Activated naive CD8-positive, alpha-beta T cell treated with anti-CD3 and anti-CD28 coated beads, Interleukin-2, amount 50 U/mL, for 16 hours (primary cell): ENCODE results near the gene TMEM170B.

Source experiments
- DNase-seq: peaks from one replicate; pipeline ENCODE4 v3.0.0-alpha.2; 2020; ENCODE audit warnings: low read depth, low spot score

The TMEM170B gene

DNA sequence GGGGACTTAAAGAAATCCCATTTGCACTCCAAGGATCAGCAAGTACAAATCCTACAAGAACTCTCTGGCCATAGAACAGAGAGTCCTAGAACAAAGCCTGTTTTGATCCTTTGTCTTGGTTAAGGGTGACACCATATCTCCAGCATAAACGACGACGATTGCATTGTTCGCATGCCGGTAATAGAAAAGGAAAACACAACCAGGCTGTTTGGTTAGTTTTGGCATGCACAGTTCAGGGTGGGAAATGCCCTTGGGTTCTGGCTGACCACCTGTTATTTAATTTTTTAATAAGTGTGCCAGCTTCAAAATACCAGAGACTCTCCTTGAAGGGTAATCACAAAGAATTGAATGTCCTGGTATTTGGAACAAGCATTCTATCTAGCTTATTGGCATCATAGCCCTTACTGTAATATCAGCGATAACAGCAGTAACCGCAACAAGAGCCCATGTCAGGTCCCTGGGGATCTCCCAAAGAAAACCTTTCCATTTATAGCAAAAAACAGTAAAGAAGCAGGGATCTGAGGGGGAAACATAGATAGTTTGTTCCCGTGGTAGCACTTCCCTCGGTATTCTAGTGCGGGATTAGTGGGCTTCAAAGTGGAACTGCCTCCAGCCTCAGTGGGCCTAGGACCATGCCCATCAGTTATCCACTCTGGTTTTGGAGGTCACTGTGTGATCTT is 77.1 kb downstream of the TMEM170B start:
- no peak for DNase-seq

DNA sequence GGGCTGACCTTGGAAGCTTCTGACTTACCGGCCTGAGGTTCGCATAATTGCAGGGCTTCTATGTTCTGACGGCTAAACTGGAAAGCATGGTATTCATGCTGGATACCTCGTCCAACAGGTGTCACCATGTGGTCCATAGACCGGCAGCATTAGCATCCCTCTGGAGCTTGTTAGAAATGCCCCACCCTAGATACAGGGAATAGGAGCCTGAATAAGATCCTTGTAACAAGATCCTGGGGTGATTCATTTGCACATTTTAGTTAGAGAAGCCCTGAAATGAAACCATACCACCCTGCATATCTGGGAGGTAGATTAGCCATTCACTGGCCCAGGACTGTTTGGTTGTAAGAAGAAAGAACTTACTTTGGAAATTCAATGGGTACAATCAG is 77.7 kb downstream of the TMEM170B start:
- DNase-seq = no peak

DNA sequence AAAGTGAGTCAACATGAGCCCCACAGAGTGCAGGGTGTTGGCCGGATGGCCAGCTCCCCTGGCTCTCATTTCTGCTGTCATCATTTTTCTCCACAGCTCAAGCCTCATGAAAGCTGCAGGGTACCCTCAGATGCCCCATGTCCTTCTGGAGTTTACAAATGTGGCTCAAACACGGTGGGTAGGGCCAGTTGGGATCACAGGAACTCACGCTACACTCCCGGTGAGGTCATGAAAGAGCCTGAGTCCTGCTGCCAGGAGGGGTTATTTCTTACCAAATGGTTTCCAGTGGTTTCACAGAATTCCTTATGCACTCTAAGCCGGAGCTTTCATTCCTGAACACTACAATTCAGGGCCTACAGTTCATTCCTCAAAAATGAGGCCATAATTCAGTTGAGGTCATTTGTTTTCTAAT is 78.7 kb downstream of the TMEM170B start:
- no peak for DNase-seq

DNA sequence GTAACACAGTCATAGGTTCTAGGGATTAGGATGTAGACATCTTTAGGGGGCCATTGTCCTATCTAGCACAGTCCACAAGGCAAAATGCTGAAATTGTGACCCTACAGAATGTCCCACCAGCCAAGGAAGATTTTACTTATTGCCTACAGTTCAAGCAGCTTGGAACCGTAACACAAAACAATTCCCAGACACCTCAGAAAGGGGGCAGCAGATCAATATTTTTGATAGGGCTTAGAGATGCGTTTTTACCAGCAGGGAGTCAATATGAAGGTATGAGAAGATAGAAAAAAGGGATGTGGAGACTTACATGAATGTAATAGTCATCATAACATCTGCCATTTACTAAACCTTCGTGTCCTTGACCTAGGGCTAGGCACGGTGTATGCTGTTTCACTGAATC is 81.0 kb downstream of the TMEM170B start:
- no peak for DNase-seq

DNA sequence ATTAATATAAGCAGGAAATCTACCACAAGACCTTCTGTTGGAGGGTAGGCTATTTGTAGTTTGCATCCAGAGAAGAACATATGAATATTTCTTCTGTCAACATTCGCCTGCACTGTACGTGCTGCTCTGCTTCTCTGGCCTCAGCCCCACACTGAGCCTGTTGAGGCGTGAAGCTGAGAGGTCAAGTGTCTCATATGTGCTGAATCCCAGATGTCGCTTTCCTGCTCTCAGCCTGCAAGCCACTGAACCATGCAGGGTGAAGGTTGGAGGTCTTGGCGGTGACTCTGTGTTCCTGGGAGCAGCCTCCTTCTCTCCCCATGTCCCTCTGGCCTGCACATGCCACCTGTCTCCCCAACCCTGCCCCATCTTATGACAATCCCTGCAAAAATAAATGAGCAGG is 83.6 kb downstream of the TMEM170B start:
- no peak for DNase-seq

DNA sequence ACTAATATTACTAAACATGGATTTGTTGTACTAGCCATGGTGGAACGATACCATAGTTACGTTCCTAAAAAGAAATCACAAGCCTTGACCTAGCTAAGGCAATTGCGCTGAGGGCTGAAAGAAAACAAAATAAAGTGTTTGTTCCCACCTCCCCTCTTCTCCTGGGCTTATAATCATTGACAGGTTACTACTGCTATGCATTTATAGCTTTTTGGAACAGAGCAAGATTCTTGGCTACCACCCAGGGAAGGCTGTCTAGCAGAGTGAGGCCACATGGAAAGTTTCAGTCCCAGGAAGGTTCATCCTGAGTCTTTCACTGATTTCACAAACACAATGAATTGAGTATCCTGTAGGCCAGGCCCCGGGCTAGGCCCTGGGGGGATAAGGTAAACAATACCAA is 84.6 kb downstream of the TMEM170B start:
- no peak for DNase-seq

DNA sequence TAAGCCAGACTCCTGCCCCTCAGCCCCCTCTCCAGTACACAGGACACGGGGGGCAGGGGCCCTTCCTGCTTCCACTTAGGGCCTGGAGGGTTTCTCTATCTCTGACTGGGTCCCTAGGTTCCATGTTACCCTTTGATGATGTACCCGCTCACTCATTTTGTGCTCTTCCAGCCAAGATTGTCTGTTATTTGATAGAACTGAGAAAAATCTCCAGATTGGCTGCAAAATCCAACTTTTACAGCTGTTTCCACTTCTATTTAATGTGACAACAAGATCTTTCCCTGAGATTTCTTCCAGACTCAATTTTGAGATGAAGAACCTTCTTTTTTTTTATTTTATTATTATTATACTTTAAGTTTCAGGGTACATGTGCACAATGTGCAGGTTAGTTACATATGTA is 85.7 kb downstream of the TMEM170B start:
- DNase-seq = no peak

DNA sequence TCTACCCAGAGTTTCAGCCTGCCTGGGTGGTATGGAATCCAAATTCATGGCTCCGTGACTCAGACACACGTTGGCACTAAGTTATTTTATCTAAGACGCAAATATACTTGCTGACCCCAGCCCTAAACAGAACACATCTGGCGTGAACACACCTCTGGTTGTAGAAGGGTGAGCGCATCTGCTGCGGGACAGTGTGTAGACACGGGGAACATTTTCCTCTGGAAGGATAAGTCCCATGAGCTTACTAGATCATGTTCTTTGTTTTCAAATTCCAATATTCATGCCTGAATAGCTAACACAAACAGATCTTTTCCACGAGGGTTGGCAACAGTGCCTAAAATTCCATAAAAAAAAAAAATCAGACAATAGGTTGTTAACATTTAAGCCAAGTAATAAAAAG is 87.8 kb downstream of the TMEM170B start:
- DNase-seq = no peak

DNA sequence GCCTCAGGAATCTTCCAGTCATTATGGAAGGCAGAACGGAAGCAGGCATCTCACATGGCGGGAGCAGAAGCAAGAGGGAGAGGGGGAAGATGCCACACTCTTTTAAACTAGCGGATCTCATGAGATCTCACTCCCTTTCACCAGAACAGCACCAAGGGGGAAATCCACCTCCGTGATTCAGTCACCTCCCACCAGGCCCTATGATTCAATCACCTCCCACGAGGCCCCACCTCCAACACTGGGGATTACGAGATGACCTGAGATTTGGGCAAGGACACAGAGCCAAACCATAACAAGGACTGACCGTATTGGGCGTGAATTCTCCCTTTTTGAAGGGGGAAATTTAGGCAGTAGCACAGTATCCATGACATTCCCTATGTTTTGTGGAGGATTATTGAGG is 88.8 kb downstream of the TMEM170B start:
- DNase-seq = no peak

DNA sequence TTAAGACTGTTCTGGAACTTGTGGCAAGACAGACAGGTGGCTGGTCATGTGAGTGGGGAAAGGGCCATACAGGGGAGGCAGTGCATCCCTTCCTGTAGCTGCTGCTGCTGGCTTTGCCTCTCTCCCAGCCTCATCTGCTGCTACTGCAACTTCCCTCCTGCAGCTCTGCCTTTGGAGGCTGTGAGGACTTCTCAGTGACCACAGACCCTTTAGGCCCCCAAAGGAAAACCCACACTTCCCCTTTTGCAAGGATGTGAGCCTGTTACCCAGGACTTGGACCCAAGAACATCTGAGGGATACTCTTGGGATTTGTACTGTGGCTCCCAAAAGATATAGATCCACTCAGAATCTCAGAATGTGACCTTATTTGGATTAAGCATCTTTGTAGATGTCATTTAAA is 91.0 kb downstream of the TMEM170B start:
- DNase-seq = no peak

DNA sequence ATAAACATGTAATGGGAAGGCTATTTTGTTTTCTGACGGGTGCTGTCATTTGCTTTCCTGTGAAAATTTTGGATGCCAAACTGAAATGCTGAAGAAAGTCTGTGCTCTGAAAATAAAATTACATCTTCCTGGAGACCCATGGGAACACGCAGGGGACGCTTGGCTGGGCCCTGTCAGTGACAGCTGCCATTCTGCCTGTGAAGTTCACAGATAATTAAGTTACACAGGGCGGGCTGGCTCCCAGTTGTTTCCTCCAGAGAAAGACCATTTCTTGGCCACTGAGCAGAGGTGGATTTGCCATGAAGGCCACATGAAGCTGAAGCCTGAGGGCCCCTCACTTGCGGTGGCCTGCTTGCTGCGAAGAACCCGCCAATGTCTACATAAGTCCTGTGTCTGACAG is 93.5 kb downstream of the TMEM170B start:
- no peak for DNase-seq

DNA sequence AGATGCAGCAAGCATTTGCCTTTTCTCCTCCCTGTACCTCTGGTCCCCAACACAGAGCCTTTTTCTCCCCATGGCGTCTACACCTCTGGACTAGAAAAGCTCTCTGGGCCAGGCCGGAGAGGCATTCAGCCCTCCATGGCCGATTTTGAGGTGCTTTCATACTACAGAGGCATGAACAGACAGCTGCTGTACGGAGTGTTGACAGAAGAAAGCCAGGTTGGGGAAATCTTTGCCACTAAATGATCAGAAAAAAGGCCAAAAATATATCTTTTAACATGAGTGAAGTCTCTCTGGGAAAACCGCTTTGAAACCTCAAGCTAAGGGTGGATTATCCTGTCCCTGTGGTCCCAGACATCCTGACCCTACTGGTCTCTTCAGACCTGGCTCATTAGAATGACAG is 94.0 kb downstream of the TMEM170B start:
- DNase-seq = no peak

DNA sequence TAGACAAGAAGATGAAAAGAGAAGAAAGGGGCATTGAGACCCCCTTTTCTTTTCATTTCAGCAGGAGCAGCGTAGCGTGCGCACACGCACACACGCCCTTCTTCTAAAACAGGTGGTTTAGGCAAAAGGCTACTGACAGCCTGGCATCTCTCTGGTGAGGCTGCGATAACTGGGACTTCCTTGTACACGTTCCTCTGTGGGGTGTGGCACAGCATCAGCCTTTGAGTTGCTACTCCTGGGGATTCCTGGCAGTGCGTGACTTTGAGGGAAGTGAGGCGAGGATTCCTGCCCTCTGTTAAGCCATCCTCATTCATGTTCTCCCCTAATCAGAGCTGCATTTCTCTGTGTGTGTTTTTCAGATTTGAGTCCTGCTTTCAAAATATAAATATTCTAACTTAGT is 94.7 kb downstream of the TMEM170B start:
- no peak for DNase-seq

DNA sequence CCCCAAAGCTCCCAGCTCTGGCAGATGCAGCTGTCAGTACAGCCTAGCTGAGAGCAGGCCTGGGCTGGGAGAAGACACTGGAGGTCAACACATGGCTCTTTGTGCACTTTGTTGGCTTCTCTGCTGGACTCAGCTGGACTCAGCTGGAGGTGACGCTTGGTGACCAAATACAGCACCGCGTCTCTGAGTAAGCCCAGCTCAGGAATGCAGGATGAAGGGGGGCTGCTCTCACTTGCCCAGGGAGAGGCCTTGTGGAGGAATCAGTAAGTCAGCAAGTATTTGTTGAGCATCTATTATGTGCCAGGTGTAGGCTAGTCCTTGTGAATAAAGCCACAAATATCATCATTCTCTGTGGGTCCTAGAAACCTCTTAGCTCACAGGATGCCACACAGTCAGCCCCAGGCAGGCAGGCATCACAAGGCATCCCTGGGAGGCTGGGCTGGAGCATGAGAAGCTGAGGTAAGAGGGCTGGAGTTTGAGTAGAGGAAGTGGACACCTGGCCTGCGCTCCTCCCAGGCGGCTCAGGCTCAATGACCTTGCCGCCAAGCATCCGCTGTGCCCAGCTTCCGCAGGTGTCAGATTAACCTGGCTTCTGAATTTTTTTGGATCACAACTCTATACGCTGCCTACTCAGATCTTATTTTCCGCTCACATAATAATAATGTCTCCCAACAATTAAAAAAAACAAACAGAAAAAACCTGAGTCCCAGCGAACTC is 95.4 kb downstream of the TMEM170B start:
- no peak for DNase-seq
